ENCODE data around the gene EIF6.
"Not testable (repeated sequence)": the region's sequence is repeated elsewhere in the genome, so short reads cannot be mapped to it uniquely, and the experiment has no call there.

Gene EIF6

DNA sequence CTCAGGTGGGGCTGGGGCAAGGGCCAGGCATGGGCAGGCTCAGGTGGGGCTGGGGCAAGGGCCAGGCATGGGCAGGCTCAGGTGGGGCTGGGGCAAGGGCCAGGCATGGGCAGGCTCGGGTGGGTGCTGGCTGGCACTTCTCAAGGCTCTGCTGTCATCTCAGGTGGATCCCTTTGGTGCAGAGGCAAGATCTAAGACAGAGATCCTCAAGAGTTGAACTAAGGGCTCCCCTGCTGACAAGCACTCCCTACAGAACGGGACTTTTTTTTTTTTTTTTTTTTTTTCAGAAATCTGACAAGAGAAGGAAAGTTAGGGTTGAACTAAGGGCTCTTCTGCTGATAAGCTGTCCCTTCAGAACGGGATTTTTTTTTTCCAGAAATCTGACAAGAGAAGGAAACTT is 31.6 kb downstream of the EIF6 start:
- TF ChIP-seq ZFX (IDR thresholded peaks at IDR 0.05): no peak
- TF ChIP-seq, protein P1, sequence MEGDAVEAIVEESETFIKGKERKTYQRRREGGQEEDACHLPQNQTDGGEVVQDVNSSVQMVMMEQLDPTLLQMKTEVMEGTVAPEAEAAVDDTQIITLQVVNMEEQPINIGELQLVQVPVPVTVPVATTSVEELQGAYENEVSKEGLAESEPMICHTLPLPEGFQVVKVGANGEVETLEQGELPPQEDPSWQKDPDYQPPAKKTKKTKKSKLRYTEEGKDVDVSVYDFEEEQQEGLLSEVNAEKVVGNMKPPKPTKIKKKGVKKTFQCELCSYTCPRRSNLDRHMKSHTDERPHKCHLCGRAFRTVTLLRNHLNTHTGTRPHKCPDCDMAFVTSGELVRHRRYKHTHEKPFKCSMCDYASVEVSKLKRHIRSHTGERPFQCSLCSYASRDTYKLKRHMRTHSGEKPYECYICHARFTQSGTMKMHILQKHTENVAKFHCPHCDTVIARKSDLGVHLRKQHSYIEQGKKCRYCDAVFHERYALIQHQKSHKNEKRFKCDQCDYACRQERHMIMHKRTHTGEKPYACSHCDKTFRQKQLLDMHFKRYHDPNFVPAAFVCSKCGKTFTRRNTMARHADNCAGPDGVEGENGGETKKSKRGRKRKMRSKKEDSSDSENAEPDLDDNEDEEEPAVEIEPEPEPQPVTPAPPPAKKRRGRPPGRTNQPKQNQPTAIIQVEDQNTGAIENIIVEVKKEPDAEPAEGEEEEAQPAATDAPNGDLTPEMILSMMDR (conservative IDR thresholded peaks at IDR 0.05): no peak
- H3K27ac ChIP-seq: no peak overlapping the region

DNA sequence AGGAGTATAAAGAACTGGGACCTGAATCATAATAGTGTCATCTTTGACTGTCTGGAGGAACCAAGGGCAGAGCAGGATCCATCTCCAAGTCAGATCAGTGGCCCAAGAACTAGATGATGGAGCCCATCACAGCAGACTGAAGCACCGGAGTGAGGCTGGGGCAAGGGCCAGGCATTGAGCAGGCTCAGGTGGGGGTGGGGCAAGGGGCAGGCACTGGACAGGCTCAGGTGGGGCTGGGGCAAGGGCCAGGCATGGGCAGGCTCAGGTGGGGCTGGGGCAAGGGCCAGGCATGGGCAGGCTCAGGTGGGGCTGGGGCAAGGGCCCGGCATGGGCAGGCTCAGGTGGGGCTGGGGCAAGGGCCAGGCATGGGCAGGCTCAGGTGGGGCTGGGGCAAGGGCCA is 32.0 kb downstream of the EIF6 start:
- not testable (repeated sequence) for H3K27ac ChIP-seq

DNA sequence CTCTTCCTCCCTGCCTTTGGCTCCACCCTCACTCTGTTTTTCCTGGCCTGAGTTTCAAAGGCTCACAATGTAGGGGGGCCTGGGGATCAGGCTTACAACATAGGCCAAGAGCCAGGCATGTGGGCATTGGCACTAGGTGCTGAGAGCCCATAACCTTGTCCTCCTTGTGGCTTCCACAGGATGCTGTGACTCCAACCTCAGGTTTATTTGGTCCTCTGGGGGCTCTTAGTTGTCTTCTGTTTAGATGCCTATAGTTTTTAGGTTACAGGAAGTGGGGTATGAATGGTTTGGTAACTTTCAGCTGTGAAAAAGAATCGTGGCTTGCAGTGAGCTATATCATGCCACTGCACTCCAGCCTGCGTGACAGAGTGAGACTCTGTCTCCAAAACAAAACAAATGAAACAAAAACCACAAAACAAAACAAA is 32.5 kb downstream of the EIF6 start:
- H3K27ac ChIP-seq: no peak overlapping the region
- TF ChIP-seq, protein P1 (conservative IDR thresholded peaks at IDR 0.05): no peak
- TF ChIP-seq ZFX (IDR thresholded peaks at IDR 0.05): no peak

DNA sequence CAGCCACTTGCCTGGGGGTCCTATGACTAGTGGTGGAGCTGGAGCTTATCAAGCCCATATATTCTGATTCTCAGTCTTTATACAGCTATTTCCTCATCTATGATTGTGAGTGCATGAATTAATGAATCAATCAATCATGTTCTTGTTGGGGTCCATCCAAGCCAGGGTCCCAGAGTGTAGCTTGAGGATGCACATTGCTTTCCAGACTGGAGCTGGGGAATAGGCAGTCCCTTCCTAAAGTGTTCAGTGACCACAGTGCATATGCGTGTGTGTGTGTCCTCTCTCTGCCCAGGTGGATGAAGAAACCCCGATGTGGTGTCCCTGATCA is 33.0 kb downstream of the EIF6 start:
- no peak overlapping the region for H3K27ac ChIP-seq

DNA sequence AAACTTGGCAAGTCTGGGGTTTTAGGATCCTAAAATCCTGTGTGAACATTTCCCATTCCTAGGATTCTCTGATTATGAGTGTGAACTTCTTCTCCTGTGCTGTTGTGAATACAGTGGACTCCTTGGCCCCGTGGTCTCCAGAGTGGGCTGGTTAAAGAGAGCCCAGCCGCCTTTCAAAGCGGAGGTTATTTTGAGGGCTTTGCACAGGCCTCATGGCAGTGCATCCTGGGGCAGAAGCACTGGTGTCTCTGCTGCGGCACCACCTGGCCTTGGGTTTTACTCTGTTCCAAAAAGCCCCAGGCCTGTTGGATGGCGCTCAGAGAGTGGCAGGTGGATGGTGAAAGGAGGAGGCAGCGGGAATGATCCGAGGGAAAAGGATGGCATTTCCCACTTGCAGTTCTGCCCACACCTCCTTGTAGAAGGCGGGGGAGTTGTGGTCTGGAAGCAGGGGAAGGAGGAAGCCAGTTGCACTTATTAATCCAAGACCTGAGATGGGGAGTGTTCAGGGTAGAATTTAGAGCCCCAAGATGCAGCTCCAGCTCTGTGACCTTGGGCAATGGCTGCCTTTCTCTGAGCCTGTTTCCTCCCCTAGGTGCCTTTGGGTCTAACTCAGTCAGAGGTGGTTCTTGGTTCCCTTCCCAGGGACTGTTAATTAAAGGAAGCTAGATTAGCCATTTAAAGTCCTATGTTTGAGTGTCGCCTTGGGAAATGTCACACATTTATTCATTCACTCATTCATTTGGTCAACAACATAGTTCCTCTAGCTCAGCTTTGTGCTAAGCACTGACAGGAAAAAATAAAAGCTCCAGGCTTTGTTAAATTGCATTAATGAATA is 35.7 kb downstream of the EIF6 start:
- no peak overlapping the region for H3K27ac ChIP-seq

More for the DNA sequence above, 33.0 kb downstream of the EIF6 start:
- TF ChIP-seq, protein P1 (conservative IDR thresholded peaks at IDR 0.05): no peak
- TF ChIP-seq ZFX (IDR thresholded peaks at IDR 0.05): no peak

DNA sequence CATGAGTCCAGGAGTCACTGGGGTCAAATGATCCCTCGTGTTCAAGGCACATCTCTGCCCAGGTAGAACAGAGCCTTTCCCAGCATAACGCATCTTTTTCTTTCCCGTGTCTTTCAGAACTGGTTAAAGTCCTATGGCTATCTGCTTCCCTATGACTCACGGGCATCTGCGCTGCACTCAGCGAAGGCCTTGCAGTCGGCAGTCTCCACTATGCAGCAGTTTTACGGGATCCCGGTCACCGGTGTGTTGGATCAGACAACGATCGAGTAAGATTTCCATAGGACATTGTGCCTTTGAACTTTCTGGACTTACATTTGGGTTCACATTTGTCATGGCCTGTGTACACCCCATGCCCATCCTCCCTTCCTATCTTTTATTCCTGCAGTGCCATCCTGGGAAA is 37.8 kb downstream of the EIF6 start:
- no peak for TF ChIP-seq ZFX (IDR thresholded peaks at IDR 0.05)
- TF ChIP-seq, protein P1 (conservative IDR thresholded peaks at IDR 0.05): no peak
- H3K27ac ChIP-seq: no peak overlapping the region

More for the DNA sequence above, 35.7 kb downstream of the EIF6 start:
- TF ChIP-seq, protein P1 (conservative IDR thresholded peaks at IDR 0.05): no peak
- no peak for TF ChIP-seq ZFX (IDR thresholded peaks at IDR 0.05)

DNA sequence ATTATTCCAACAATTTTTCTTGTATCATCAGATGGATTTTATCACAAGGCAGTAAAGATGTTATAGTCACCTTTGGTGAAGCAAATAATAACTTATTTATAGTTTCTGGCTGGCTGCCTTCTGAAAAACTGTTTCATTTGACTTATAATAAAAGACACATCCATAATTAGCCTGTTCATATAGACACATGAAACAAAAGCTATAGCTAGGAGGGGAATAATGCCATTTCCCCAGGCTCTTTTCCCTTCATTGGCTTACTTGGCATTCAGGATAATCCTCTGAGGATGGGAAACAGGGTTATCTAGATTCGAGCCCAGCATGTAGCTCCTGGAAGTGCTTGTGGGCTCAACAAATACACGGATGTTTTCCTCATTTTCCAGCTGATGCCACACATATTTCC is 40.6 kb downstream of the EIF6 start:
- no peak overlapping the region for H3K27ac ChIP-seq
- TF ChIP-seq, protein P1 (conservative IDR thresholded peaks at IDR 0.05): no peak

DNA sequence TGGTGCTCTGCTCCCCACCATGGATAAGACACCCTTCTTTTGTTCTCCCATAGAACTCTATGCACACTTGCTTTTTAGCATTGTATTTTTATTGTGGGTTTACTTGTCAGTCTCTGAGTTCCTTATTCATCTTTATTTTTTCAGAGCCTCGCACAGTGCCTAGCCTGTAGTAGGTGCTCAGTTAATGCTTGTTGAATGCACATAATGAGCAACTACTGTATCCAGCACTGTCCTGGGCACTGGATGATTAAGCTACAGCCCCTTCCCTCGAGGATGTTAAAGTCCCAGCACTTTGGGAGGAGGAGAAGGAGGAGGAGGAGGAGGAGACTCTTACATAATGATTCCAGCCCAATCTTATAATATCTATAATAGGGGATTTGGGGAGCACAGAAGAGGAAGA is 41.3 kb downstream of the EIF6 start:
- TF ChIP-seq ZFX (IDR thresholded peaks at IDR 0.05): no peak
- TF ChIP-seq, protein P1 (conservative IDR thresholded peaks at IDR 0.05): no peak
- H3K27ac ChIP-seq: no peak overlapping the region
